ENCODE results near the gene DPYD.

DNA sequence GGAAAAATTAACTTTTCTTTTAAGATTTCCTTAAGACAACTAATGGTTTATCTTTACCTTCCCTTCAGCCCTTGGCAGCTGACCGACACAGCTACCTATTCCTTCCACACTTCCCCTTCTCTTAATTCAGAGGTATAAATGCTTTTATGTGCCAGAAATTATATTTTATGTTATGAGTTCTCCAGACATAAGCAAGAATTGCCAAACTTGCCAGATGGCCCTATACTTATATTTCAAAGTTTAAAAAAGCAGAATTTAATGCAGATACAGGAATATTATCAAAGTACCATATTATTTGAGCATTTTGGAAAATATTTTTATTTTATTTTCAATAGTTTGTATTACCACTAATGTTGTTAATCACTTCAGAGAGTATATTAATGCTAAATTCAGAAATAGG, 754.2 kb downstream of the DPYD start:
- no peak for TF ChIP-seq SUZ12 (IDR thresholded peaks at IDR 0.05; ENCODE audit: extremely low read depth, insufficient read depth, insufficient read length)
- no peak for TF ChIP-seq ZNF274 (IDR thresholded peaks at IDR 0.05; ENCODE audit: low read depth, low read length)
